ENCODE results near the gene ZNF783.

- TF ChIP-seq, protein P1, sequence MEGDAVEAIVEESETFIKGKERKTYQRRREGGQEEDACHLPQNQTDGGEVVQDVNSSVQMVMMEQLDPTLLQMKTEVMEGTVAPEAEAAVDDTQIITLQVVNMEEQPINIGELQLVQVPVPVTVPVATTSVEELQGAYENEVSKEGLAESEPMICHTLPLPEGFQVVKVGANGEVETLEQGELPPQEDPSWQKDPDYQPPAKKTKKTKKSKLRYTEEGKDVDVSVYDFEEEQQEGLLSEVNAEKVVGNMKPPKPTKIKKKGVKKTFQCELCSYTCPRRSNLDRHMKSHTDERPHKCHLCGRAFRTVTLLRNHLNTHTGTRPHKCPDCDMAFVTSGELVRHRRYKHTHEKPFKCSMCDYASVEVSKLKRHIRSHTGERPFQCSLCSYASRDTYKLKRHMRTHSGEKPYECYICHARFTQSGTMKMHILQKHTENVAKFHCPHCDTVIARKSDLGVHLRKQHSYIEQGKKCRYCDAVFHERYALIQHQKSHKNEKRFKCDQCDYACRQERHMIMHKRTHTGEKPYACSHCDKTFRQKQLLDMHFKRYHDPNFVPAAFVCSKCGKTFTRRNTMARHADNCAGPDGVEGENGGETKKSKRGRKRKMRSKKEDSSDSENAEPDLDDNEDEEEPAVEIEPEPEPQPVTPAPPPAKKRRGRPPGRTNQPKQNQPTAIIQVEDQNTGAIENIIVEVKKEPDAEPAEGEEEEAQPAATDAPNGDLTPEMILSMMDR (conservative IDR thresholded peaks at IDR 0.05; ENCODE audit: low read depth, low read length): no peak
- TF ChIP-seq EZH2 (IDR thresholded peaks at IDR 0.05; ENCODE audit: borderline replicate concordance, low read depth, low read length, poor library complexity, severe bottlenecking): no peak
These were observed 23.6 kb downstream of the ZNF783 start for GRCh38 chr7:149285603-149286002.
